DMS53 treated with DMSO at 0.1 percent for 48 hours (cell line): ENCODE measurements around the gene DNTT.

ENCODE experiments used
- DNase-seq: peaks from one replicate; lab custom pipeline; 2025; ENCODE audit not compliant: unreplicated experiment; lab: John Stamatoyannopoulos, UW

Gene DNTT

GRCh38 chr10:96275685-96276418, 28.4 kb upstream of the DNTT start:
- DNase-seq, result no peak

DNA sequence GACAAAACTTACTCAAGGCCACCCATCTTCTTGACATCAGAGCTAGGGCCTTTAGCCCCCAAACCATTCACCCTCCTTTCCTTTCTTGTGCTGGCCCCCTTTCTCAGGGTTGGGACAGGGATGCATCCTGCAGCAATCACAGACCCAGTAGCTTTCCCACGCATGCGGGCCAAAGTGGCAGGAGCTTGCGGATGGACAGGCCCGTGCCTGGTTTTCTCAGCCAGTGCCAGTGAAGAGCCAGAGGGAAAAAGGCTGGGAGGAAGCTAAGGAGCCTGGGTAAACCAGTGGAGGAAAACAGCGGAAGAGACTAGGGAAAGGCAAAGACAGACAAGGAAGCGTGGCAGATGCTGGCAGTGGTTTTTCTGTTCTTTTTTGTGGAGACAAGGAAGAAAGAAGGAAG, 27.8 kb upstream of the DNTT start:
- no peak for DNase-seq

- no peak for DNase-seq
Measured at GRCh38 chr10:96276831-96277230, 27.4 kb upstream of the DNTT start.

GRCh38 chr10:96279191-96279641, 25.0 kb upstream of the DNTT start:
- DNase-seq, result no peak

DNA sequence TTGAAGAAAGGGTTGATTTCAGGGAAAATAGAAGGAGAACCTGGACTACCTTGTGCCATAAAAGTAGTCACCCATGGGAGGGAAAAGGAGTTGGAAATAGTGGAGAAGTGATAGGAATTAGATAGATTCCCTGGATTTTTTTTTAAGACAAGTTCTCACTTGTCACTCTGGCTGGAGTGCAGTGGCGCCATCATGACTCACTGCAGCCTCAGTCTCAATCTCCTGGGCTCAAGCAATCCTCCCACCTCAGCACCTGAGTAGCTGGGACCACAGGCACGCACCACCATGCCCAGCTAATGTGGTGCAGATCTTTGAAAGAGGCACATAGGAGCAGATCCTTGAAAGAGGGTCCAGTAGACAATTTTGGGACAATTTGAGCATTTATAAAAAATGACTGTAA, 23.4 kb upstream of the DNTT start:
- no peak for DNase-seq

DNA sequence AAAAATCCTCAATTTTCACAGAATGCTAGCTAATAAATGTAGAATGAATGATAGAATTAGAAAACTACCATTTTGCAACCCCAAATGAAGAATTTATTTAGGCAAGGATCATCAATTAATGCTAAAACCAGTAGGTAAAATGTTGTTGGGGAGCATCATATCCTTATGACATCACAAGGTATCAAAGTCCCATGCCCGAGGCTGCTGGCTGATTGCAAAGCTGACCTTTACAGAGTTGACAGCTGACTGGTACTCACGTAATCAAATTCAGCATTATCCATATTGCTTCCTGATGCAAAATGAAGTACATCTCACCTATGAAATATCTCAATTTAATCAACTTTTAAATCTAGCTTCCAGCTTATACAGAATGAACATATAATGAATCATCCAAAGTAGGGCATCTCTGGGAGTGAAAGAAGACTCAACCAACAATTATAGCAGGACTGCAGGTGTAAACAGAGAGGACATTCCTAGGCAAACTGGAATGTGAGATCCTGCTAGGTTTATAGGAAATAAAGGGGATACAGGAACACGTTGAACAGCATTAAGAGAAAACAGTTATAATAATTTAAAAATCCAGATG, 22.7 kb upstream of the DNTT start:
- DNase-seq, result no peak

GRCh38 chr10:96283351-96283750, 20.9 kb upstream of the DNTT start:
- DNase-seq, result no peak

DNA sequence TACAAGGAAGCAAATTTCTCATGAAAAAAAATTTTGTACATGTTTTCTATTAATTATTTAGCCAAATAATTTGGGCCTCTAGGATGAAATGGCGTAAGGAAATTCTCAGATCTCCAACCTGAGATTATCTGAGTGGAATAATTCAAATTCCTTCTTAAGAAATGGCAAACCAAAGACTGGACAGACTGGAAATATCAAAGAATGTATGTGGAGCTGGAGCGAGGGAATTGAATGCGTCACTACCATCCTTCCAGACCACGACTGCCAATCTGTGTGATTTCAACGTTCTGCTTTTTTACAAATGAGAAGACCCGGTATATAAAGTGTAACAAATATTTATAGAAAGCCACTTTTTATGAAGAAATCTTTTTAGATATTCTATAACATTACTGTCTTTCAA, 20.5 kb upstream of the DNTT start:
- no peak for DNase-seq

DNA sequence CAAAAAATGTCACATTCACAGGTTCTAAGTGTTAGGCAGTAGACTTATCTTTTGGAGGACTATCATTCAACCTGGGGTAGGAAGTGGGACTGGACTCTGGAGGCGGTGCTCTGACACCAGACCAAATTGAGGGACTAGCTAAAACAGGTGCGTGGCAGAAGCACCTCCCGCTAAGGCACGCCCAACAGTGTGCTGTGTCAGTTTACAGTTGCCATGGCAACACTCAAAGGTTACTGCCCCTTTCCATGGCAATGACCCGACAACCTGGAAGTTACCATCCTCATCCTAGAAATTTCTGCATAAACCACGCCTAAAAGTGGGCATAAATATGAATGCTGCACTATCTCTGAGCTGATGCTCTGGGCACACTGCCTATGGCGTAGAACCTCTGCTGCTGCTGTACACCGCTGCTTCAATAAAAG, 18.9 kb upstream of the DNTT start:
- no peak for DNase-seq

DNA sequence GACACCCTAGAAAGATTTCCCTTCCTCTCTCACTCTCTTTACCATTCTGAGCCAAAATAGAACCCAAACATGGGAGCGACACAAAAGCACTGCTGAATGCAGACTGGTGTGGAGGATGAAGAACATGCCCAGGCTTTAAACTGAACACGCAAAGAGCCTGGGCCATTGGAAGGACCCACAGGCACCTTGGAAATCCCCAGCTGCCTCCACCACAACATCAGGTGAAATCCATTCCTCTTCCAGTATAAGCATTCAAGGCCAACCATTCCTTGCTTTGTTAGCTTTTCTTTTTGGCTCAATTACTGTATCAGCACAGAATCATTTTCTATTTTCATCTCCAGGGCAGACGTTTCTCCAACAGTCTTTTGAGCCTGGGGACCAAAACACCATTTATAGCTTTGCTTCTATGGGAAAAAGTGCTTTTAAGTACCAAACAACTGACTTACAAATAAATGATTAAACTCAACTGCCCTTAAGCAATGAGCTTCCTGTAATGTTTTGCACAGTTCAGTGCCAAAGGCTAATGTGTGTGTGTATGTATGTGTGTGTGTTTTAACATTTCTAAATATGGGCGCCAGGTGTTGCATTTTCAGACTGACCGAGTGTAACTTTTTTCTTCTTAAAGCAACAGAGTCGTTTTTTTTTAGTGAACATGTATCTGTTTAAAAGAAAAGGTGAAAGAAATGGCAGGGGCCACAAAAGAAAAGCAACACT, 16.7 kb upstream of the DNTT start:
- peak; percentile 90 for DNase-seq

- DNase-seq, result no peak
Measured at GRCh38 chr10:96288151-96288621, 16.0 kb upstream of the DNTT start.

- DNase-seq, result no peak
Measured at GRCh38 chr10:96289218-96289910, 14.9 kb upstream of the DNTT start.

DNA sequence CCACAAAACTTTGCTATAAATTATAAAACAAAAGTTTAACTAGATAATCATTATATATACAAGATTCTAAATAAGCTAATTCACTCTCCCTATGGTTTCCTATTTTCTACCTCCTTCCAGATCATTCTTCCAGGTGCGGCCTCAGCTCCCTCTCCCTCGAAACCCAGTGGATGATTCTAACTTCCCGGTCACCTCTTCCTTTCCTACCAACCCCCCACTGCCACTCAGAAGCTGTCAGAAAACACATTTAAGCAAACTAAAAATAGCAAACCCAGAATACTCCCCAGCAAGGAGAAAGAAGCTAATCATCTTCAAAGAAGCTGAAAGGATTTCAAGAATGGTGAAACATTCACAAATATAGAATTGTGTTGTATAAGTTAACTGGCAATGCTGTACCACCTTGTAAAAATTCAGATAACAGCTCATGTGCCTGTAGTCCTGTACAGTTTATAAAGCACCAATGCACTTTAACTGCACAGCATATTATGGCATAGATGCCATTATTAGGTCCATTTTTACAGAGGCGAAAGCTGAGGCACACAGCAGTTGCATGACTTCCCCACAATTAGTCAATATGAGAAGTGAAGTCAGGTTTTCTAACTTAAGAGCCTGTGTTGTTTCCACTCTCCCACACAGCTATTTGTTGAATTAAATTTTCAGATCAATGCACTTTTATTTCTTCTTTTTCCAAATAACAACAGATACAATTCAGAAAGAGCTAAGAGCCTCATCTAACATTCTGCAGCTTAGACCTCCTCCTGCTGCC, 13.7 kb upstream of the DNTT start:
- DNase-seq, result no peak

GRCh38 chr10:96292971-96293920, 11.0 kb upstream of the DNTT start:
- DNase-seq, result peak; percentile 66

DNA sequence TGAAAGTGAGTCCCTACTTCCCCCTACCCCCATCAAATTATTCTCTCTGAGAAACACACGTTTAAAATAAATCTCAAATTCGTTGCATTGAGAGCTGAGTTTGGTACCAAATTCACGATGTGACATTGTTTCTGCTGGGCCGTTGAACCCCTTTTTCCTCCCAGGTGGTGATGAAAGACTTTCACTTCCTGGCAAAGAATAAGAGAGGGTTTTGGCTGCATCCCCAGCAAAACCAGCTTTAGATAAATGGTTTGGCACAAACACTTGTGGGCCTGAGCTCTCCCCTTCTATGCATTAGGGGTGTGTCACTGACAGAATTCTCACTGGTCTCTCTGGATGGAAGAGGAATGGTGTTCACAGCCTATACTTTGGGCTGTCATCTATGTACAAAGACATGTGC, 8.8 kb upstream of the DNTT start:
- DNase-seq, result no peak

GRCh38 chr10:96297486-96297885, 6.7 kb upstream of the DNTT start:
- no peak for DNase-seq

- no peak for DNase-seq
Measured at GRCh38 chr10:96298362-96298761, 5.9 kb upstream of the DNTT start.

GRCh38 chr10:96299383-96299782, 4.9 kb upstream of the DNTT start:
- DNase-seq, result no peak

GRCh38 chr10:96301616-96302015, 2.6 kb upstream of the DNTT start:
- DNase-seq, result no peak

- no peak for DNase-seq
Measured at GRCh38 chr10:96305019-96305418, 785 bp downstream of the DNTT start.
